ENCODE data around the gene SNX13. TPM values are rescaled to one million over a fixed set of nuclear protein-coding genes. Genes with fewer than 3 reads are reported as not detected.

The SNX13 gene
- total and polyA plus RNA-seq, 9 of the 15 experiments (the other 6 are each of a cell fraction or from before 2014, with no cell fraction given), result 5.6 to 33.2 (median 25.4) TPM

GRCh38 chr7:17988858-17989257 lies 48.6 kb upstream of the SNX13 start (continued):
- no peak for TF ChIP-seq TCF7 (IDR thresholded peaks at IDR 0.05; ENCODE audit: borderline replicate concordance)
- no peak for TF ChIP-seq CBX8 (IDR thresholded peaks at IDR 0.05; ENCODE audit: borderline replicate concordance, extremely low read depth, low read depth, low read length, poor library complexity, severe bottlenecking)
- TF ChIP-seq MYBL2 (IDR thresholded peaks at IDR 0.05; ENCODE audit: low read depth), result no peak
- TF ChIP-seq MYBL2 (CRISPR knock-in tag; IDR thresholded peaks at IDR 0.05; ENCODE audit: borderline replicate concordance), result no peak
- no peak for TF ChIP-seq TBP (optimal IDR thresholded peaks at IDR 0.05; ENCODE audit: low read depth, low read length)
- TF ChIP-seq ZNF583 (CRISPR knock-in tag; IDR thresholded peaks at IDR 0.05), result no peak
- no peak for TF ChIP-seq ERF (CRISPR knock-in tag; IDR thresholded peaks at IDR 0.05)
- no peak for TF ChIP-seq DMBX1 (CRISPR knock-in tag; IDR thresholded peaks at IDR 0.05; ENCODE audit: borderline replicate concordance)
- no peak for TF ChIP-seq HNRNPLL (IDR thresholded peaks at IDR 0.05; ENCODE audit: low read depth, low read length, poor library complexity, severe bottlenecking)
- no peak for TF ChIP-seq KDM4B (IDR thresholded peaks at IDR 0.05; ENCODE audit: borderline replicate concordance in 2 of 2, low read depth in 1 of 2)
- TF ChIP-seq ZNF518B (CRISPR knock-in tag; IDR thresholded peaks at IDR 0.05), result no peak
- TF ChIP-seq HES1 (IDR thresholded peaks at IDR 0.05; ENCODE audit: low read depth), result no peak

Measured in K562 (cell line).